MM.1S (cell line): ENCODE data around the gene ARHGAP4.

Experiments
- DNase-seq: peaks from one replicate; pipeline ENCODE4 v3.0.0-alpha.2; 2015
- H2AFZ ChIP-seq: fragments of 300-600 bp; sonication (generic); 2 replicates; pipeline ENCODE4 v1.6.0; 2016; ENCODE audit warnings: antibody characterized with exemption, low read length
- H3F3A ChIP-seq: fragments of 300-600 bp; sonication (generic); 2 replicates; pipeline ENCODE4 v1.6.1; 2016; ENCODE audit warnings: mild to moderate bottlenecking, antibody characterized with exemption, low read length, moderate library complexity, mixed read lengths; ENCODE audit not compliant: insufficient read depth
- H3K27ac ChIP-seq: fragments of 300-600 bp; sonication (generic); 2 replicates; pipeline ENCODE4 v1.5.1; 2016; ENCODE audit warnings: mild to moderate bottlenecking, low read length
- H3K27me3 ChIP-seq: fragments of 300-600 bp; sonication (generic); replicated peaks from 2 replicates; pipeline ENCODE4 v1.6.0; 2016; ENCODE audit warnings: low read length; ENCODE audit not compliant: insufficient read depth
- H3K36me3 ChIP-seq: fragments of 300-600 bp; sonication (generic); replicated peaks from 2 replicates; pipeline ENCODE4 v1.6.1; 2016; ENCODE audit warnings: mild to moderate bottlenecking, low read length, mixed read lengths; ENCODE audit not compliant: insufficient read depth
- H3K4me1 ChIP-seq: fragments of 300-600 bp; sonication (generic); 2 replicates; pipeline ENCODE4 v1.6.1; 2016; ENCODE audit warnings: low read length, mixed read lengths
- H3K4me2 ChIP-seq: fragments of 300-600 bp; sonication (generic); 2 replicates; pipeline ENCODE4 v1.6.0; 2016; ENCODE audit warnings: low read depth, low read length
- H3K4me3 ChIP-seq: fragments of 300-600 bp; sonication (generic); 2 replicates; pipeline ENCODE4 v1.5.1; 2016; ENCODE audit warnings: low read length, mixed read lengths
- H3K79me2 ChIP-seq: fragments of 300-600 bp; sonication (generic); 2 replicates; pipeline ENCODE4 v1.6.1; 2016; ENCODE audit warnings: mixed run types, low read length, mixed read lengths
- H3K9ac ChIP-seq: fragments of 300-600 bp; sonication (generic); 2 replicates; pipeline ENCODE4 v1.6.1; 2016; ENCODE audit warnings: low read length, mixed read lengths
- H3K9me2 ChIP-seq: fragments of 300-600 bp; sonication (generic); replicated peaks from 2 replicates; pipeline ENCODE4 v1.6.1; 2016; ENCODE audit warnings: mild to moderate bottlenecking, low read length, mixed read lengths; ENCODE audit not compliant: insufficient read depth
- H3K9me3 ChIP-seq: fragments of 300-600 bp; sonication (generic); replicated peaks from 2 replicates; pipeline ENCODE4 v1.6.1; 2016; ENCODE audit warnings: mild to moderate bottlenecking, low read length, mixed read lengths; ENCODE audit not compliant: insufficient read depth
- H4K20me1 ChIP-seq: fragments of 300-600 bp; sonication (generic); 2 replicates; pipeline ENCODE4 v1.6.1; 2016; ENCODE audit warnings: mild to moderate bottlenecking, low read length, moderate library complexity, mixed read lengths; ENCODE audit not compliant: insufficient read depth
- CTCF ChIP-seq: fragments of 300-600 bp; sonication (generic); IDR thresholded peaks from 2 replicates; pipeline ENCODE4 v1.5.1; 2016; ENCODE audit warnings: antibody characterized with exemption, low read length, mixed read lengths
- EZH2 ChIP-seq: fragments of 300-600 bp; sonication (generic); optimal IDR thresholded peaks from 2 replicates; pipeline ENCODE3; 2017; ENCODE audit warnings: low read depth, mild to moderate bottlenecking, antibody characterized with exemption, low read length, mixed read lengths
- EZH2phosphoT487 ChIP-seq: fragments of 300-600 bp; sonication (generic); IDR thresholded peaks from 2 replicates; pipeline ENCODE4 v1.6.1; 2018; ENCODE audit warnings: antibody characterized with exemption, low read length

The ARHGAP4 gene

GRCh38 chrX:153935326-153935851 lies 9.3 kb upstream of the ARHGAP4 start:
- Histone ChIP-seq H3K9me2 (no peaks in the 10 kb centered on the region), H4K20me1 (no peaks in the 10 kb centered on the region), H3K27ac (no peak overlapping the region), H3K36me3 (no peaks in the 10 kb centered on the region), H3F3A (no peaks in the 10 kb centered on the region), H3K4me3 (peak overlapping the region; percentile 25; the same call in 1 of the 2 replicates), H3K27me3 (no peaks in the 10 kb centered on the region), H3K9ac (peak overlapping the region; percentile 29; the same call in 1 of the 2 replicates), H3K4me1 (no peaks in the 10 kb centered on the region), H2AFZ (no peak overlapping the region), H3K79me2 (peaks cover 40% of the 10 kb centered on the region), H3K4me2 (peak overlapping the region; percentile 57; the same call in 1 of the 2 replicates), H3K9me3 (no peaks in the 10 kb centered on the region)
- TF ChIP-seq EZH2 (no peak), CTCF (no peak), EZH2phosphoT487 (no peak)
- DNase-seq = no peak

GRCh38 chrX:153934762-153935325 lies 8.8 kb upstream of the ARHGAP4 start, which contains the start of gene NAA10:
NAA10 (minus strand) TSS chrX:153935037; CDS start chrX:153934904, 133 bp downstream.
- no peaks in the 10 kb centered on the region for H3K4me1 ChIP-seq
- peak within 1 kb of the TSS; percentile 72 for H3K9ac ChIP-seq
- peaks cover 41% of the 10 kb centered on the region for H3K79me2 ChIP-seq
- no peaks in the 10 kb centered on the region for H3F3A ChIP-seq
- TF ChIP-seq CTCF (no peak), EZH2 (no peak), EZH2phosphoT487 (no peak)
- peak within 1 kb of the TSS; percentile 70 for H3K4me3 ChIP-seq
- H2AFZ ChIP-seq = no peak within 1 kb of the TSS
- DNase-seq = peak; percentile 83
- H3K4me2 ChIP-seq = peak within 1 kb of the TSS; percentile 72
- no peaks in the 10 kb centered on the region for H3K9me2 ChIP-seq
- H3K9me3 ChIP-seq = no peaks in the 10 kb centered on the region
- H3K36me3 ChIP-seq = no peaks in the 10 kb centered on the region
- no peak within 1 kb of the TSS for H3K27ac ChIP-seq
- H4K20me1 ChIP-seq = no peaks in the 10 kb centered on the region
- no peaks in the 10 kb centered on the region for H3K27me3 ChIP-seq

- no peak overlapping the region for H3K27ac ChIP-seq
These were observed 8.2 kb upstream of the ARHGAP4 start for GRCh38 chrX:153934148-153934761.

More at GRCh38 chrX:153934148-153934761, 8.2 kb upstream of the ARHGAP4 start:
- Histone ChIP-seq H3K4me1 (peaks cover 4% of the 10 kb centered on the region; the same call in 1 of the 2 replicates), H3K4me3 (peak overlapping the region; percentile 70), H3K9me3 (no peaks in the 10 kb centered on the region), H2AFZ (no peak overlapping the region), H3K4me2 (peak overlapping the region; percentile 72), H3K9ac (peak overlapping the region; percentile 72), H3K36me3 (no peaks in the 10 kb centered on the region), H3K79me2 (peaks cover 41% of the 10 kb centered on the region), H3K27me3 (no peaks in the 10 kb centered on the region), H4K20me1 (no peaks in the 10 kb centered on the region), H3K9me2 (no peaks in the 10 kb centered on the region), H3F3A (0 out of 2 replicates have a peak, but pooled peaks cover 4% of the 10 kb centered on the region)
- DNase-seq = no peak
- TF ChIP-seq EZH2phosphoT487 = no peak
